GF-D8 (cell line): ENCODE results near the gene FIGNL2.
"Not testable (repeated sequence)": the region's sequence is repeated elsewhere in the genome, so short reads cannot be mapped to it uniquely, and the experiment has no call there.

Experiments used
- DNase-seq: peaks from one replicate; lab custom pipeline; 2025; lab: John Stamatoyannopoulos, UW

Gene FIGNL2

GRCh38 chr12:51836041-51836826 is 12.3 kb downstream of the FIGNL2 start:
- no peak for DNase-seq

GRCh38 chr12:51834411-51834810 is 14.1 kb downstream of the FIGNL2 start:
- no peak for DNase-seq

GRCh38 chr12:51833448-51834227 is 14.9 kb downstream of the FIGNL2 start:
- DNase-seq = no peak

- DNase-seq = peak; percentile 47
Measured at GRCh38 chr12:51832354-51833107, 16.0 kb downstream of the FIGNL2 start.

- DNase-seq = not testable (repeated sequence)
Measured at GRCh38 chr12:51831817-51832216, 16.7 kb downstream of the FIGNL2 start.

GRCh38 chr12:51829641-51830040 is 18.9 kb downstream of the FIGNL2 start:
- DNase-seq = no peak

GRCh38 chr12:51829011-51829481 is 19.5 kb downstream of the FIGNL2 start:
- DNase-seq = no peak

- peak; percentile 1 for DNase-seq
Measured at GRCh38 chr12:51827925-51828818, 20.3 kb downstream of the FIGNL2 start.

- DNase-seq = no peak
Measured at GRCh38 chr12:51826881-51827280, 21.6 kb downstream of the FIGNL2 start.

- no peak for DNase-seq
Measured at GRCh38 chr12:51825216-51825615, 23.3 kb downstream of the FIGNL2 start.

GRCh38 chr12:51823875-51824565 is 24.5 kb downstream of the FIGNL2 start:
- peak; percentile 2 for DNase-seq

- DNase-seq = no peak
Measured at GRCh38 chr12:51822956-51823355, 25.6 kb downstream of the FIGNL2 start.

- DNase-seq = no peak
Measured at GRCh38 chr12:51822261-51822616, 26.3 kb downstream of the FIGNL2 start.

GRCh38 chr12:51821440-51822260 is 26.9 kb downstream of the FIGNL2 start:
- no peak for DNase-seq

- DNase-seq = no peak
Measured at GRCh38 chr12:51820526-51821439, 27.7 kb downstream of the FIGNL2 start.

GRCh38 chr12:51819736-51820525 is 28.6 kb downstream of the FIGNL2 start:
- DNase-seq = no peak

- no peak for DNase-seq
Measured at GRCh38 chr12:51818566-51819300, 29.8 kb downstream of the FIGNL2 start.
